Loucy (cell line): ENCODE results near the gene LYPLAL1.

Experiments used
- H2AFZ ChIP-seq: fragments of 200-600 bp; sonication (generic); 2 replicates; pipeline ENCODE4 v1.6.0; 2016; ENCODE audit warnings: antibody characterized with exemption, mild to moderate bottlenecking, low read length, moderate library complexity
- H3F3A ChIP-seq: fragments of 200-600 bp; 2 replicates; pipeline ENCODE4 v1.6.0; 2016; ENCODE audit warnings: antibody characterized with exemption, low read depth, mild to moderate bottlenecking
- H3K27me3 ChIP-seq: fragments of 200-600 bp; sonication (generic); 2 replicates; pipeline ENCODE4 v1.6.1; 2014; ENCODE audit warnings: low read length, mild to moderate bottlenecking; ENCODE audit not compliant: insufficient read depth, poor library complexity, severe bottlenecking
- H3K36me3 ChIP-seq: fragments of 200-600 bp; sonication (generic); 2 replicates; pipeline ENCODE4 v1.6.1; 2016; ENCODE audit warnings: low read length; ENCODE audit not compliant: insufficient read depth
- H3K4me1 ChIP-seq: fragments of 200-600 bp; sonication (generic); 2 replicates; pipeline ENCODE4 v1.5.1; 2014; ENCODE audit warnings: low read length, mild to moderate bottlenecking; ENCODE audit not compliant: insufficient read depth, poor library complexity, severe bottlenecking
- H3K4me2 ChIP-seq: fragments of 200-600 bp; sonication (generic); 2 replicates; pipeline ENCODE4 v1.6.0; 2014; ENCODE audit warnings: antibody characterized with exemption, low read length, low read depth, mild to moderate bottlenecking; ENCODE audit not compliant: poor library complexity, severe bottlenecking
- H3K4me3 ChIP-seq: fragments of 200-600 bp; sonication (generic); 2 replicates; pipeline ENCODE4 v1.5.1; 2014; ENCODE audit warnings: low read length, mild to moderate bottlenecking, mixed read lengths; ENCODE audit not compliant: poor library complexity, severe bottlenecking
- H3K79me2 ChIP-seq: fragments of 200-600 bp; sonication (generic); 2 replicates; pipeline ENCODE4 v1.6.1; 2014; ENCODE audit warnings: low read length; ENCODE audit not compliant: insufficient read depth
- H3K9ac ChIP-seq: fragments of 200-600 bp; sonication (generic); 2 replicates; pipeline ENCODE4 v1.6.0; 2014; ENCODE audit warnings: mild to moderate bottlenecking, low read depth, low read length, moderate library complexity; ENCODE audit not compliant: poor library complexity, severe bottlenecking
- H3K9me2 ChIP-seq: fragments of 200-600 bp; sonication (generic); replicated peaks from 2 replicates; pipeline ENCODE4 v1.6.1; 2016; ENCODE audit warnings: low read depth, low read length, mixed read lengths
- H3K9me3 ChIP-seq: fragments of 200-600 bp; sonication (generic); 2 replicates; pipeline ENCODE4 v1.6.1; 2014; ENCODE audit warnings: mild to moderate bottlenecking, antibody characterized with exemption, low read length, low read depth; ENCODE audit not compliant: insufficient read depth
- H4K20me1 ChIP-seq: fragments of 200-600 bp; sonication (generic); 2 replicates; pipeline ENCODE4 v1.6.0; 2014; ENCODE audit warnings: antibody characterized with exemption, low read length, mild to moderate bottlenecking; ENCODE audit not compliant: insufficient read depth, poor library complexity, severe bottlenecking
- CTCF ChIP-seq: fragments of 200-600 bp; sonication (generic); conservative IDR thresholded peaks from 2 replicates; pipeline ENCODE4 v1.5.1; 2014; ENCODE audit warnings: mild to moderate bottlenecking, antibody characterized with exemption, low read length
- EZH2phosphoT487 ChIP-seq: fragments of 200-600 bp; IDR thresholded peaks from 2 replicates; pipeline ENCODE4 v1.6.1; 2018; ENCODE audit warnings: antibody characterized with exemption, mild to moderate bottlenecking, moderate library complexity, borderline replicate concordance

Gene LYPLAL1

GRCh38 chr1:219202567-219202966 is 28.9 kb downstream of the LYPLAL1 start:
- H3K36me3 ChIP-seq: no peaks in the 10 kb centered on the region
- H3K4me2 ChIP-seq: no peak overlapping the region
- H3K4me3 ChIP-seq: no peak overlapping the region
- H3K79me2 ChIP-seq: no peaks in the 10 kb centered on the region
- H3K9ac ChIP-seq: no peak overlapping the region
- no peak overlapping the region for H2AFZ ChIP-seq
- H3K27me3 ChIP-seq: no peaks in the 10 kb centered on the region
- TF ChIP-seq CTCF: no peak
- no peak for TF ChIP-seq EZH2phosphoT487
- H3K9me2 ChIP-seq: no peaks in the 10 kb centered on the region
- H3K4me1 ChIP-seq: no peaks in the 10 kb centered on the region
- H3F3A ChIP-seq: no peaks in the 10 kb centered on the region
- H3K9me3 ChIP-seq: no peaks in the 10 kb centered on the region
- no peaks in the 10 kb centered on the region for H4K20me1 ChIP-seq

DNA sequence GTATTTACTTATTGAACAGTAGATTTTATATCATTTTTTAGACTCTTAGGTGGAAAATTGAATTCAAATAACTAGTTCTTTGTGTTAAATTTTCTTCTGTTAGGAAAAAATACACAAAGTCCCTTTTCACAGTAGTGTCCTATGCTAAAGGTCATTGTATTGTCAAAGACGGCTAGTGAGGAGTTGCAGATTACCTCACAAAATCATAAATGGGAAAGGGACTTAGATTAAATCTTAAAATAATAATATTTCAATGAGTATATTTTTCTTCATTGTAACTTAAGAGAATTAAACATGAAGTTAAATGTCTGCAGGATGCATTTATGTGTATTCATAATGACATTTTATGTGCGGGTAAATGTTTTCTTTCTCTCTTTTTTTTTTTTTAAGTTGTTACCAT is 32.7 kb downstream of the LYPLAL1 start:
- no peaks in the 10 kb centered on the region for H3K79me2 ChIP-seq

GRCh38 chr1:219209578-219209977 is 35.9 kb downstream of the LYPLAL1 start:
- no peaks in the 10 kb centered on the region for H3K79me2 ChIP-seq
- H3K27me3 ChIP-seq: no peaks in the 10 kb centered on the region
- H3K4me2 ChIP-seq: no peak overlapping the region
- H3K4me1 ChIP-seq: no peaks in the 10 kb centered on the region
- H3K9me3 ChIP-seq: no peaks in the 10 kb centered on the region
- H3F3A ChIP-seq: no peaks in the 10 kb centered on the region
- no peak overlapping the region for H3K4me3 ChIP-seq
- no peaks in the 10 kb centered on the region for H3K9me2 ChIP-seq
- H2AFZ ChIP-seq: no peak overlapping the region
- no peak overlapping the region for H3K9ac ChIP-seq
- no peaks in the 10 kb centered on the region for H3K36me3 ChIP-seq
- H4K20me1 ChIP-seq: no peaks in the 10 kb centered on the region
- no peak for TF ChIP-seq EZH2phosphoT487
- no peak for TF ChIP-seq CTCF

More for the DNA sequence above, 32.7 kb downstream of the LYPLAL1 start:
- Histone ChIP-seq H3K9me3 (no peaks in the 10 kb centered on the region), H3K4me2 (no peak overlapping the region), H4K20me1 (no peaks in the 10 kb centered on the region), H3K4me1 (no peaks in the 10 kb centered on the region), H3K4me3 (no peak overlapping the region), H3K9ac (no peak overlapping the region), H3K27me3 (no peaks in the 10 kb centered on the region), H3K9me2 (no peaks in the 10 kb centered on the region), H3K36me3 (no peaks in the 10 kb centered on the region), H2AFZ (no peak overlapping the region), H3F3A (no peaks in the 10 kb centered on the region)
- no peak for TF ChIP-seq EZH2phosphoT487
- TF ChIP-seq CTCF: no peak
